SK-N-SH treated with all-trans-retinoic acid at 6 μM for 48 hours (cell line): ENCODE results near the gene DHX36.

Experiments
- ATAC-seq: fragments of 200-7000 bp; cut with Tn5 transposase; 3 replicates; pipeline ENCODE4 v1.9.1; 2020; ENCODE audit warnings: mild to moderate bottlenecking, moderate library complexity
- ARNTL ChIP-seq: fragments of 450-650 bp; formaldehyde crosslinking; IDR thresholded peaks from 2 replicates; pipeline ENCODE4 v1.5.0; 2020; ENCODE audit warnings: low read depth, mild to moderate bottlenecking, moderate library complexity, borderline replicate concordance
- BACH2 ChIP-seq: fragments of 250-450 bp; sonication (Bioruptor Pico); IDR thresholded peaks from 2 replicates; pipeline ENCODE4 v1.9.0; 2021; ENCODE audit warnings: mild to moderate bottlenecking, borderline replicate concordance
- CSDC2 ChIP-seq: fragments of 250-450 bp; sonication (Bioruptor Pico); IDR thresholded peaks from 2 replicates; pipeline ENCODE4 v1.5.0; 2020; ENCODE audit warnings: mild to moderate bottlenecking, moderate library complexity
- ESRRG ChIP-seq: fragments of 250-450 bp; sonication (Bioruptor Pico); IDR thresholded peaks from 2 replicates; pipeline ENCODE4 v1.6.1; 2021; ENCODE audit warnings: mild to moderate bottlenecking
- GLIS3 ChIP-seq: fragments of 250-450 bp; sonication (Bioruptor Pico); IDR thresholded peaks from 2 replicates; pipeline ENCODE4 v1.5.0; 2020; ENCODE audit warnings: mild to moderate bottlenecking, moderate library complexity
- OSR1 ChIP-seq: fragments of 250-450 bp; sonication (Bioruptor Pico); IDR thresholded peaks from 2 replicates; pipeline ENCODE4 v1.8.0; 2022; ENCODE audit warnings: moderate library complexity, mild to moderate bottlenecking, inconsistent platforms
- PPARA ChIP-seq: fragments of 250-450 bp; sonication (Bioruptor Pico); IDR thresholded peaks from 2 replicates; pipeline ENCODE4 v1.5.0; 2020; ENCODE audit warnings: mild to moderate bottlenecking, borderline replicate concordance
- RARB ChIP-seq: fragments of 250-450 bp; sonication (Bioruptor Pico); IDR thresholded peaks from 2 replicates; pipeline ENCODE4 v1.8.0; 2021; ENCODE audit warnings: mild to moderate bottlenecking, moderate library complexity
- SNAI2 ChIP-seq: fragments of 250-450 bp; sonication (Bioruptor Pico); IDR thresholded peaks from 2 replicates; pipeline ENCODE4 v1.5.0; 2020; ENCODE audit warnings: mild to moderate bottlenecking, moderate library complexity
- TCF4 ChIP-seq: fragments of 250-450 bp; sonication (Bioruptor Pico); IDR thresholded peaks from 2 replicates; pipeline ENCODE4 v1.8.0; 2021; ENCODE audit warnings: mild to moderate bottlenecking, moderate library complexity, borderline replicate concordance
- TOX ChIP-seq: fragments of 250-450 bp; sonication (Bioruptor Pico); IDR thresholded peaks from 2 replicates; pipeline ENCODE4 v1.8.0; 2021; ENCODE audit warnings: mild to moderate bottlenecking, moderate library complexity, borderline replicate concordance
- ZC3H10 ChIP-seq: fragments of 250-450 bp; sonication (Bioruptor Pico); IDR thresholded peaks from 2 replicates; pipeline ENCODE4 v1.5.1; 2021; ENCODE audit warnings: mild to moderate bottlenecking, moderate library complexity
- ZFP3 ChIP-seq: fragments of 250-450 bp; sonication (Bioruptor Pico); IDR thresholded peaks from 2 replicates; pipeline ENCODE4 v1.5.0; 2020; ENCODE audit warnings: mild to moderate bottlenecking, moderate library complexity
- ZFP30 ChIP-seq: fragments of 450-650 bp; formaldehyde crosslinking; IDR thresholded peaks from 2 replicates; pipeline ENCODE4 v1.5.0; 2022; ENCODE audit warnings: mild to moderate bottlenecking, moderate library complexity
- ZNF565 ChIP-seq: fragments of 450-650 bp; formaldehyde crosslinking; conservative IDR thresholded peaks from 2 replicates; pipeline ENCODE4 v1.5.0; 2020; ENCODE audit warnings: low read depth, mild to moderate bottlenecking, moderate library complexity
- ZNF70 ChIP-seq: fragments of 450-650 bp; formaldehyde crosslinking; IDR thresholded peaks from 2 replicates; pipeline ENCODE4 v1.5.0; 2020; ENCODE audit warnings: mild to moderate bottlenecking, moderate library complexity
- ZNF8 ChIP-seq: fragments of 450-650 bp; formaldehyde crosslinking; IDR thresholded peaks from 2 replicates; pipeline ENCODE4 v1.5.0; 2020; ENCODE audit warnings: mild to moderate bottlenecking, moderate library complexity
- TF ChIP-seq, protein P1 (sequence below): fragments of 250-450 bp; sonication (Bioruptor Pico); IDR thresholded peaks from 2 replicates; pipeline ENCODE4 v1.5.0; 2020; ENCODE audit warnings: mild to moderate bottlenecking, moderate library complexity
- TF ChIP-seq, protein P2 (sequence below): fragments of 250-450 bp; sonication (Bioruptor Pico); IDR thresholded peaks from 2 replicates; pipeline ENCODE4 v1.5.1; 2020; ENCODE audit warnings: low read depth, mild to moderate bottlenecking, moderate library complexity
- TF ChIP-seq, protein P3 (sequence below): fragments of 250-450 bp; sonication (Bioruptor Pico); IDR thresholded peaks from 2 replicates; pipeline ENCODE4 v1.5.1; 2021; ENCODE audit warnings: mild to moderate bottlenecking, moderate library complexity
- TF ChIP-seq, protein P4 (sequence below): fragments of 250-450 bp; sonication (Bioruptor Pico); IDR thresholded peaks from 2 replicates; pipeline ENCODE4 v1.8.0; 2020; ENCODE audit warnings: mild to moderate bottlenecking, moderate library complexity, borderline replicate concordance
- TF ChIP-seq, protein P5 (sequence below): fragments of 250-450 bp; sonication (Bioruptor Pico); IDR thresholded peaks from 2 replicates; pipeline ENCODE4 v1.8.0; 2021; ENCODE audit warnings: low read depth, mild to moderate bottlenecking, moderate library complexity, borderline replicate concordance

The DHX36 gene

DNA sequence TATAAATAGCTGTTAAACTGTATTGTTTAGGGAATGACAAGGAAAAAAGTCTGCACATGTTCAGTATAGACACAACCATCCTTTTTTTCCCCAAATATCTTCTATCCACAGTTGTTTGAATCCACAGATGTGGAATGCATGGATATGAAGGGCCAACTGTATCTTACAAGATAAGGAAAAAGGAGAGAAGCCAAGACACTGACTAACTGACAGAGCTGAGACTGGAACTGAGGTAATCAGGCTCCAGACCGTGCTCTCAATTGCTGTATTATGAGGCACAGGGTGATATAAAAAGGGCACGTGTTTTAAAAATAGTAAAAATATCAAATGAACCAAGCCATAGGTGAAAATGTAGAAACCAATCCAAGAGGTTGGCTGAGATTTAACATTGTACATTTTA lies 49.0 kb downstream of the DHX36 start:
- no peak for ATAC-seq
- no peak for TF ChIP-seq CSDC2
- no peak for TF ChIP-seq ARNTL (CRISPR knock-in tag)
- TF ChIP-seq ZNF565 = no peak
- TF ChIP-seq GLIS3 (CRISPR knock-in tag) = no peak
- no peak for TF ChIP-seq PPARA (CRISPR knock-in tag)
- no peak for TF ChIP-seq BACH2
- TF ChIP-seq, protein P1, sequence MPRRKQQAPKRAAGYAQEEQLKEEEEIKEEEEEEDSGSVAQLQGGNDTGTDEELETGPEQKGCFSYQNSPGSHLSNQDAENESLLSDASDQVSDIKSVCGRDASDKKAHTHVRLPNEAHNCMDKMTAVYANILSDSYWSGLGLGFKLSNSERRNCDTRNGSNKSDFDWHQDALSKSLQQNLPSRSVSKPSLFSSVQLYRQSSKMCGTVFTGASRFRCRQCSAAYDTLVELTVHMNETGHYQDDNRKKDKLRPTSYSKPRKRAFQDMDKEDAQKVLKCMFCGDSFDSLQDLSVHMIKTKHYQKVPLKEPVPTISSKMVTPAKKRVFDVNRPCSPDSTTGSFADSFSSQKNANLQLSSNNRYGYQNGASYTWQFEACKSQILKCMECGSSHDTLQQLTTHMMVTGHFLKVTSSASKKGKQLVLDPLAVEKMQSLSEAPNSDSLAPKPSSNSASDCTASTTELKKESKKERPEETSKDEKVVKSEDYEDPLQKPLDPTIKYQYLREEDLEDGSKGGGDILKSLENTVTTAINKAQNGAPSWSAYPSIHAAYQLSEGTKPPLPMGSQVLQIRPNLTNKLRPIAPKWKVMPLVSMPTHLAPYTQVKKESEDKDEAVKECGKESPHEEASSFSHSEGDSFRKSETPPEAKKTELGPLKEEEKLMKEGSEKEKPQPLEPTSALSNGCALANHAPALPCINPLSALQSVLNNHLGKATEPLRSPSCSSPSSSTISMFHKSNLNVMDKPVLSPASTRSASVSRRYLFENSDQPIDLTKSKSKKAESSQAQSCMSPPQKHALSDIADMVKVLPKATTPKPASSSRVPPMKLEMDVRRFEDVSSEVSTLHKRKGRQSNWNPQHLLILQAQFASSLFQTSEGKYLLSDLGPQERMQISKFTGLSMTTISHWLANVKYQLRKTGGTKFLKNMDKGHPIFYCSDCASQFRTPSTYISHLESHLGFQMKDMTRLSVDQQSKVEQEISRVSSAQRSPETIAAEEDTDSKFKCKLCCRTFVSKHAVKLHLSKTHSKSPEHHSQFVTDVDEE (CRISPR knock-in tag) = no peak
- no peak for TF ChIP-seq ZFP3 (CRISPR knock-in tag)
- TF ChIP-seq, protein P2, sequence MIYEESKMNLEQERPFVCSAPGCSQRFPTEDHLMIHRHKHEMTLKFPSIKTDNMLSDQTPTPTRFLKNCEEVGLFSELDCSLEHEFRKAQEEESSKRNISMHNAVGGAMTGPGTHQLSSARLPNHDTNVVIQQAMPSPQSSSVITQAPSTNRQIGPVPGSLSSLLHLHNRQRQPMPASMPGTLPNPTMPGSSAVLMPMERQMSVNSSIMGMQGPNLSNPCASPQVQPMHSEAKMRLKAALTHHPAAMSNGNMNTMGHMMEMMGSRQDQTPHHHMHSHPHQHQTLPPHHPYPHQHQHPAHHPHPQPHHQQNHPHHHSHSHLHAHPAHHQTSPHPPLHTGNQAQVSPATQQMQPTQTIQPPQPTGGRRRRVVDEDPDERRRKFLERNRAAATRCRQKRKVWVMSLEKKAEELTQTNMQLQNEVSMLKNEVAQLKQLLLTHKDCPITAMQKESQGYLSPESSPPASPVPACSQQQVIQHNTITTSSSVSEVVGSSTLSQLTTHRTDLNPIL = no peak
- TF ChIP-seq, protein P3, sequence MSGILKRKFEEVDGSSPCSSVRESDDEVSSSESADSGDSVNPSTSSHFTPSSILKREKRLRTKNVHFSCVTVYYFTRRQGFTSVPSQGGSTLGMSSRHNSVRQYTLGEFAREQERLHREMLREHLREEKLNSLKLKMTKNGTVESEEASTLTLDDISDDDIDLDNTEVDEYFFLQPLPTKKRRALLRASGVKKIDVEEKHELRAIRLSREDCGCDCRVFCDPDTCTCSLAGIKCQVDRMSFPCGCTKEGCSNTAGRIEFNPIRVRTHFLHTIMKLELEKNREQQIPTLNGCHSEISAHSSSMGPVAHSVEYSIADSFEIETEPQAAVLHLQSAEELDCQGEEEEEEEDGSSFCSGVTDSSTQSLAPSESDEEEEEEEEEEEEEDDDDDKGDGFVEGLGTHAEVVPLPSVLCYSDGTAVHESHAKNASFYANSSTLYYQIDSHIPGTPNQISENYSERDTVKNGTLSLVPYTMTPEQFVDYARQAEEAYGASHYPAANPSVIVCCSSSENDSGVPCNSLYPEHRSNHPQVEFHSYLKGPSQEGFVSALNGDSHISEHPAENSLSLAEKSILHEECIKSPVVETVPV (CRISPR knock-in tag) = no peak
- TF ChIP-seq ZNF8 = no peak
- TF ChIP-seq, protein P4, sequence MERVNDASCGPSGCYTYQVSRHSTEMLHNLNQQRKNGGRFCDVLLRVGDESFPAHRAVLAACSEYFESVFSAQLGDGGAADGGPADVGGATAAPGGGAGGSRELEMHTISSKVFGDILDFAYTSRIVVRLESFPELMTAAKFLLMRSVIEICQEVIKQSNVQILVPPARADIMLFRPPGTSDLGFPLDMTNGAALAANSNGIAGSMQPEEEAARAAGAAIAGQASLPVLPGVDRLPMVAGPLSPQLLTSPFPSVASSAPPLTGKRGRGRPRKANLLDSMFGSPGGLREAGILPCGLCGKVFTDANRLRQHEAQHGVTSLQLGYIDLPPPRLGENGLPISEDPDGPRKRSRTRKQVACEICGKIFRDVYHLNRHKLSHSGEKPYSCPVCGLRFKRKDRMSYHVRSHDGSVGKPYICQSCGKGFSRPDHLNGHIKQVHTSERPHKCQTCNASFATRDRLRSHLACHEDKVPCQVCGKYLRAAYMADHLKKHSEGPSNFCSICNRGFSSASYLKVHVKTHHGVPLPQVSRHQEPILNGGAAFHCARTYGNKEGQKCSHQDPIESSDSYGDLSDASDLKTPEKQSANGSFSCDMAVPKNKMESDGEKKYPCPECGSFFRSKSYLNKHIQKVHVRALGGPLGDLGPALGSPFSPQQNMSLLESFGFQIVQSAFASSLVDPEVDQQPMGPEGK (CRISPR knock-in tag) = no peak
- TF ChIP-seq TCF4 (CRISPR knock-in tag) = no peak

DNA sequence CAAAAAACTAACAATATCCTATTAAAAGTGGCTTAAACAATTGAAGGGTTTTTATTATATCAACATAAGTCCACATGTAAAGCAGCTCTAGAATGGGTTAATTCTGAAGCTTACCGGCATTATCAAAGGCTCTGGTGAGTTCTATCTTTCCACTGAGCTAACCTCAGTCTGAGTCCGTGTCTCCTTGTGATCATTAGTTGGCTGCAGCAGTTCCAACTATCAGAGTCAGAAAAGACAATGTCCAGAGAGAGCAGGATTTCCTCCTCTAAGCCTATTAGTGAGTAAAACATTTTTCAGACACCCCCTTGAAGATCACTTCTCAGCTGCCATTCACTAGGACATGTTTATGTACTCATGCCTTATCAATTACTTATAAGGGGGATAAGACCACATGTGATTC lies 49.9 kb downstream of the DHX36 start:
- ATAC-seq = no peak
- TF ChIP-seq, protein P5, sequence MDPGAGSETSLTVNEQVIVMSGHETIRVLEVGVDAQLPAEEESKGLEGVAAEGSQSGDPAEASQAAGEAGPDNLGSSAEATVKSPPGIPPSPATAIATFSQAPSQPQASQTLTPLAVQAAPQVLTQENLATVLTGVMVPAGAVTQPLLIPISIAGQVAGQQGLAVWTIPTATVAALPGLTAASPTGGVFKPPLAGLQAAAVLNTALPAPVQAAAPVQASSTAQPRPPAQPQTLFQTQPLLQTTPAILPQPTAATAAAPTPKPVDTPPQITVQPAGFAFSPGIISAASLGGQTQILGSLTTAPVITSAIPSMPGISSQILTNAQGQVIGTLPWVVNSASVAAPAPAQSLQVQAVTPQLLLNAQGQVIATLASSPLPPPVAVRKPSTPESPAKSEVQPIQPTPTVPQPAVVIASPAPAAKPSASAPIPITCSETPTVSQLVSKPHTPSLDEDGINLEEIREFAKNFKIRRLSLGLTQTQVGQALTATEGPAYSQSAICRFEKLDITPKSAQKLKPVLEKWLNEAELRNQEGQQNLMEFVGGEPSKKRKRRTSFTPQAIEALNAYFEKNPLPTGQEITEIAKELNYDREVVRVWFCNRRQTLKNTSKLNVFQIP (CRISPR knock-in tag) = no peak
- no peak for TF ChIP-seq TOX (CRISPR knock-in tag)
- no peak for TF ChIP-seq SNAI2 (CRISPR knock-in tag)
- TF ChIP-seq, protein P4 (CRISPR knock-in tag) = no peak
- no peak for TF ChIP-seq RARB (CRISPR knock-in tag)
- TF ChIP-seq ZNF565 = no peak
- no peak for TF ChIP-seq ZFP30 (CRISPR knock-in tag)
- TF ChIP-seq ESRRG (CRISPR knock-in tag) = no peak
- TF ChIP-seq OSR1 (CRISPR knock-in tag) = no peak
- TF ChIP-seq BACH2 = no peak
- TF ChIP-seq ZNF70 (CRISPR knock-in tag) = no peak
- TF ChIP-seq ZC3H10 = no peak
- no peak for TF ChIP-seq ZNF8
